GM12864 (cell line): ENCODE measurements around the gene CNOT1.
"Not testable (repeated sequence)": the region's sequence is repeated elsewhere in the genome, so short reads cannot be mapped to it uniquely, and the experiment has no call there.

Experiments
- DNase-seq: peaks from one replicate; pipeline ENCODE4 v3.0.0-alpha.2; 2011; ENCODE audit warnings: low read depth
- H3K4me3 ChIP-seq: 2 replicates; pipeline ENCODE4 v1.5.1; 2011; ENCODE audit warnings: mild to moderate bottlenecking, low read depth, low read length, control low read depth
- TF ChIP-seq, protein P1 (sequence below): IDR thresholded peaks from 2 replicates; pipeline ENCODE4 v1.5.1; 2011; ENCODE audit warnings: low read depth, mild to moderate bottlenecking, moderate library complexity, low read length, control low read depth, inconsistent platforms; ENCODE audit errors: missing control alignments

Gene CNOT1

DNA sequence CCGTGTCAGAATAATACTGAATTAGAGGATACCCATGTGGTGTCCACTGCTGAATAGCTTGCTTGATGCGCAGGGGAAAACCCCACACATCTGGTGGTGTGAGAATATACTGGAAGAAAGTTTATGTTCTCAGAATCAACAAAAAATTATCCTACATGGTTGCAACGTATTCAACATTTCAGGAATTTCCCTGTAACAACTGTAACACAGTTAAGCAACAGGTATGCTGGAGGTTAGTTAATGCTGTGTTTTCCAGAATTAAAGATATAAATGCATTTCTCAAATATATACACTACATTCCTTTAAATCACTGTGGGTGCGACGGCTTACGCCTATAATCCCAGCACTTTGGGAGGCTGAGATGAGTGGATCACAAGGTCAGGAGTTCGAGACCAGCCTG lies 5.4 kb downstream of the CNOT1 start:
- no peak overlapping the region for H3K4me3 ChIP-seq
- TF ChIP-seq, protein P1, sequence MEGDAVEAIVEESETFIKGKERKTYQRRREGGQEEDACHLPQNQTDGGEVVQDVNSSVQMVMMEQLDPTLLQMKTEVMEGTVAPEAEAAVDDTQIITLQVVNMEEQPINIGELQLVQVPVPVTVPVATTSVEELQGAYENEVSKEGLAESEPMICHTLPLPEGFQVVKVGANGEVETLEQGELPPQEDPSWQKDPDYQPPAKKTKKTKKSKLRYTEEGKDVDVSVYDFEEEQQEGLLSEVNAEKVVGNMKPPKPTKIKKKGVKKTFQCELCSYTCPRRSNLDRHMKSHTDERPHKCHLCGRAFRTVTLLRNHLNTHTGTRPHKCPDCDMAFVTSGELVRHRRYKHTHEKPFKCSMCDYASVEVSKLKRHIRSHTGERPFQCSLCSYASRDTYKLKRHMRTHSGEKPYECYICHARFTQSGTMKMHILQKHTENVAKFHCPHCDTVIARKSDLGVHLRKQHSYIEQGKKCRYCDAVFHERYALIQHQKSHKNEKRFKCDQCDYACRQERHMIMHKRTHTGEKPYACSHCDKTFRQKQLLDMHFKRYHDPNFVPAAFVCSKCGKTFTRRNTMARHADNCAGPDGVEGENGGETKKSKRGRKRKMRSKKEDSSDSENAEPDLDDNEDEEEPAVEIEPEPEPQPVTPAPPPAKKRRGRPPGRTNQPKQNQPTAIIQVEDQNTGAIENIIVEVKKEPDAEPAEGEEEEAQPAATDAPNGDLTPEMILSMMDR = no peak
- no peak for DNase-seq

DNA sequence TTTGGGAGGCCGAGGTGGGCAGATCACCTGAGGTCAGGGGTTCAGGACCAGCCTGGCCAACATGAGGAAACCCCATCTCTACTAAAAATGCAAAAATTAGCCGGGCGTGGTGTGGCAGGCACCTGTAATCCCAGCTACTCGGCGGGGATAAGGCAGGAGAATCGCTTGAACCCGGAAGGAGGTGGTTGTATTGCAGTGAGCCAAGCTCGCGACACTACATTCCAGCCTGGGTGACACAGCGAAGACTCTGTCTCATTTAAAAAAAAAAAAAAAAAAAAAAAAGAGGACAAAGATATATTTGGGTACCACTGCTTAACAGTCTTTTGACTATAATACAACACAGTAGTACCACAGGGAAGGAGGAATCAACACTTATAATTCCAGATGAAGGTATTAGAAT lies 9.2 kb downstream of the CNOT1 start:
- H3K4me3 ChIP-seq = no peak overlapping the region
- TF ChIP-seq, protein P1 = no peak
- DNase-seq = no peak

DNA sequence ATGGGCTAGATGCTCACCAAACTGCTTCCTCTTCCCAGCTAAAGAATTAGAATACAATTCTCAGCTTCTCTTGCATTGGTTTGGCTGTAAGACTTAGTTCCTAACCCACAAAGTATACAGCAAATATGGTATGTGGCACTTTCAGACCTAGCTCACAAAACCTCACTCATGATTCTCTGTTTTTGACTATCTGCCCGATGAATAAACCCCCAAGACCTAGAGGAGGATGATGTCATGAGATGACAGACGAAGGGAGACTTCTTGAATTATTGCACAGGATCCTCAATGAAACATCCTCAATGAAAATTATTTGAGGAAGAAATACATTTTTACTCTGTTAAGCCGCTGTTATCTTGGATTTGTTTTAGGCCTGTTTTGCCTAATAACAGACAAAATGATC lies 14.3 kb downstream of the CNOT1 start:
- DNase-seq = no peak
- H3K4me3 ChIP-seq = no peak overlapping the region
- TF ChIP-seq, protein P1 = no peak

DNA sequence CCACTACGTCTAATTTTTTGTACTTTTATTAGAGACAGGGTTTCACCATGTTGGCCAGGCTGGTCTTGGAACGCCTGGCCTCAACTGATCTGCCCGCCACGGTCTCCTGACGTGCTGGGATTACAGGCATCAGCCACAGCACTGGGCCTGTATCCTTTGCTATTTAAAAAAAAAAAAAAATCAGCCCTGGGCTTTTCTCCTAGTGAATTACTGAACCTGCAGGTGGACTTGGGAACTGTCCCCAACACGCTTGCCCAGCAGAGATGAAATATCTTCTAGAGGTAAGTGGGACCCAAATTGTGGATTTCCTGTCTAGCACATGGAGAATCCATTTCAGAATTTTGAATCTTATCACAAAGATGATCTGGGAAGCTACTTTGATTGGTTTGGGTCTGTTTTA lies 14.8 kb downstream of the CNOT1 start:
- TF ChIP-seq, protein P1 = no peak
- DNase-seq = no peak

DNA sequence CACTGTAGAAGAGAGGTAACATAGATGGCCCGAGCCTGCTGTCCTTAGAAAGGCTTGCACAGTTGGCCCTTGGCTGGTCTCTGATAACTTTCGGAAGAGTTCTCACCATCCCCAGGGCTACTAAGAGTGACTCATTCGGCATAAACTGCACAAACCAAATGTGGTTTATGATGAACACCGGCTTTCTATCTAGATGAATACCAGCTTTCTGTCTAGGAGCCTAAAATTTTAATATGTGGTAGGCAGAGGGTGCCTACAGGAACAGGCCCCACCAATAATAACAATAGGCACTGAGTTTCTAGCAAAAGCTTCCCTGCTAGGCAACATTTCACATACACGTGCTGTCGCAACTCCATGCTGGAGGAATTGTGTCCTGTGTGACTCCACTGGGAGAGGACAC lies 15.4 kb downstream of the CNOT1 start:
- TF ChIP-seq, protein P1 = no peak
- H3K4me3 ChIP-seq = no peak overlapping the region
- no peak for DNase-seq

More for the DNA sequence above, 14.8 kb downstream of the CNOT1 start:
- H3K4me3 ChIP-seq = no peak overlapping the region

DNA sequence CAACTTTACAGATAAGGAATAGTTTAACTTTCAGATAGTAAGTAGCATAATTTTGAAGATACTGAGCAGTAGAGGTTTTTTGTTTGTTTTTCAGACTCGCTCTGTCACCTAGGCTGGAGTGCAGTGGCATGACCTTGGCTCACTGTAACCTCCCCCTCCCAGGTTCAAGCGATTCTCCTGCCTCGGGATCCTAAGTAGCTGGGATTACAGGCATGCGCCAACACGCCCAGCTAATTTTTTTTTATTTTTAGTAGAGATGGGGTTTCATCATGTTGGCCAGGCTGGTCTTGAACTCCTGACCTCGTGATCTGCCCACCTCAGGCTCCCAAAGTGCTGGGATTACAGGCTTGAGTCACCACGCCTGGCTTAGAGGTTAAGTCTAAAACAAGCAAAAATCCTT lies 16.7 kb downstream of the CNOT1 start:
- not testable (repeated sequence) for DNase-seq, H3K4me3 ChIP-seq

DNA sequence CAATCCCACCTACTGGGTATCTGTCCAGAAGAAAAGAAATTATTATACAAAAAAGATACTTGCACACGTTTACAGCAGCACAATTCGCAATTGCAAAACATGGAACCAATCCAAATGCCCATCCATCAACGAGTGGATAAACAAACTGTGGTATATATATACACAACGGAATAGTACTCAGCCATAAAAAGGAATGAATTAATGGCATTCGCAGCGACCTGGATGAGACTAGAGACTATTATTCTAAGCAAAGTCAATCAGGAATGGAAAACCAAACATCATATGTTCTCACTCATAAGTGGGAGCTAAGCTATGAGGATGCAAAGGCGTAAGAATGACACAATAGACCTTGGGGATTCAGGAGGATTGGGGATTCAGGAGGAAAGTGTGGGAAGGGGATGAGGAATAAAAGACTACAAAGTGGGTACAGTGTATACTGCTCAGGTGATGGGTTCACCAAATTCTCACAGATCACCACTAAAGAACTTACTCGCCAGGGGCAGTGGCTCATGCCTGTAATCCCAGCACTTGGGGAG lies 21.0 kb downstream of the CNOT1 start:
- TF ChIP-seq, protein P1 = no peak
- no peak overlapping the region for H3K4me3 ChIP-seq
- no peak for DNase-seq
